Choroid plexus epithelial cell (primary cell): ENCODE results near the gene VRK3.

Experiments
- DNase-seq: peaks from one replicate; pipeline ENCODE4 v3.0.0-alpha.2; 2010; ENCODE audit warnings: low read depth
- H3K4me3 ChIP-seq: 2 replicates; pipeline ENCODE4 v1.5.1; 2011; ENCODE audit warnings: low read depth, mild to moderate bottlenecking, control low read depth, low read length, moderate library complexity
- TF ChIP-seq, protein P1 (sequence below): conservative IDR thresholded peaks from 2 replicates; pipeline ENCODE4 v1.5.1; 2011; ENCODE audit warnings: low read depth, mild to moderate bottlenecking, control low read depth, inconsistent platforms, low read length, moderate library complexity

VRK3 gene

DNA sequence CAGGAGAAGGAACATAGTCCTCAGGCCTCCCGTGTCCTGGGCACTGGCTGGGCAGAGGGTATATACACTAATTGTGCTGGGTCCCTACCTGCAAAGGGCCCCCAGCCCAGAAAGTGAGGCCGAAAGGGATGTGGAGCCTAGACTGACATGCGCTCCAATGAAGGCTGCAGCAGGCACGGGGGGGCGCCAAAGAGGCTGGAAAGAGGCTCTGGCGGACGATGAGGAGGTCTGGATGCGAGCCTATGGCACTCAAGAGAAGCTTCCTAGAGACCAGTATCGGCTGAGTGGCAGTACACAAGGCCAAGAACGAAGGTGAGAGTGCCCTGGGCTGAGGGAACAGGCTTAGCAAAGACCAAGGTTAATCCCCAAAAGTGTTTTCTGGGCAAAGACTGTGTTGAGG lies 16.6 kb downstream of the VRK3 start:
- TF ChIP-seq, protein P1, sequence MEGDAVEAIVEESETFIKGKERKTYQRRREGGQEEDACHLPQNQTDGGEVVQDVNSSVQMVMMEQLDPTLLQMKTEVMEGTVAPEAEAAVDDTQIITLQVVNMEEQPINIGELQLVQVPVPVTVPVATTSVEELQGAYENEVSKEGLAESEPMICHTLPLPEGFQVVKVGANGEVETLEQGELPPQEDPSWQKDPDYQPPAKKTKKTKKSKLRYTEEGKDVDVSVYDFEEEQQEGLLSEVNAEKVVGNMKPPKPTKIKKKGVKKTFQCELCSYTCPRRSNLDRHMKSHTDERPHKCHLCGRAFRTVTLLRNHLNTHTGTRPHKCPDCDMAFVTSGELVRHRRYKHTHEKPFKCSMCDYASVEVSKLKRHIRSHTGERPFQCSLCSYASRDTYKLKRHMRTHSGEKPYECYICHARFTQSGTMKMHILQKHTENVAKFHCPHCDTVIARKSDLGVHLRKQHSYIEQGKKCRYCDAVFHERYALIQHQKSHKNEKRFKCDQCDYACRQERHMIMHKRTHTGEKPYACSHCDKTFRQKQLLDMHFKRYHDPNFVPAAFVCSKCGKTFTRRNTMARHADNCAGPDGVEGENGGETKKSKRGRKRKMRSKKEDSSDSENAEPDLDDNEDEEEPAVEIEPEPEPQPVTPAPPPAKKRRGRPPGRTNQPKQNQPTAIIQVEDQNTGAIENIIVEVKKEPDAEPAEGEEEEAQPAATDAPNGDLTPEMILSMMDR, result peak; percentile 49
- no peak overlapping the region for H3K4me3 ChIP-seq
- DNase-seq, result peak; percentile 23

- TF ChIP-seq, protein P1, result no peak
- DNase-seq, result no peak
- no peak overlapping the region for H3K4me3 ChIP-seq
These were observed 17.2 kb downstream of the VRK3 start for GRCh38 chr19:50007947-50008346.

DNA sequence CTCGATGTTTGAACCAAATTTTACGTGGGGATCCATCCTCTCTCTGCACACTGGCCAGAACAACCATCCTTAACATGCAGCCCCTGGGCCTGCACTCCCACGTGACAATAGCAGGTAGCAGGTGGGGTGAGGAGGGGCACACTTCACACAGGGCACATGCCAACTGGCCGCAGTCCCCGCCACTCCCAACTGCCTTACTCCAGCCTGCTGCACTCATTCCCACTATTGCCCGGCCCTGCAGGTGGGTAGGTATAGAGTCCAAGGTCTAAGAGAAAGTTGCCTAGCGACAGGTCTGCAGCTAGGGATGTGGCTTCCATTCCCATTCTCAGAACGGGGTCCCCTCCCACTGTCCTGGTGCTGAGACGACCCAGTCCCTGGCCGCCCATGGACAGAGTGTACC lies 18.0 kb downstream of the VRK3 start:
- DNase-seq, result no peak
- no peak overlapping the region for H3K4me3 ChIP-seq
- TF ChIP-seq, protein P1, result no peak

- DNase-seq, result no peak
- no peak overlapping the region for H3K4me3 ChIP-seq
- TF ChIP-seq, protein P1, result no peak
These were observed 19.7 kb downstream of the VRK3 start for GRCh38 chr19:50005428-50005827.

DNA sequence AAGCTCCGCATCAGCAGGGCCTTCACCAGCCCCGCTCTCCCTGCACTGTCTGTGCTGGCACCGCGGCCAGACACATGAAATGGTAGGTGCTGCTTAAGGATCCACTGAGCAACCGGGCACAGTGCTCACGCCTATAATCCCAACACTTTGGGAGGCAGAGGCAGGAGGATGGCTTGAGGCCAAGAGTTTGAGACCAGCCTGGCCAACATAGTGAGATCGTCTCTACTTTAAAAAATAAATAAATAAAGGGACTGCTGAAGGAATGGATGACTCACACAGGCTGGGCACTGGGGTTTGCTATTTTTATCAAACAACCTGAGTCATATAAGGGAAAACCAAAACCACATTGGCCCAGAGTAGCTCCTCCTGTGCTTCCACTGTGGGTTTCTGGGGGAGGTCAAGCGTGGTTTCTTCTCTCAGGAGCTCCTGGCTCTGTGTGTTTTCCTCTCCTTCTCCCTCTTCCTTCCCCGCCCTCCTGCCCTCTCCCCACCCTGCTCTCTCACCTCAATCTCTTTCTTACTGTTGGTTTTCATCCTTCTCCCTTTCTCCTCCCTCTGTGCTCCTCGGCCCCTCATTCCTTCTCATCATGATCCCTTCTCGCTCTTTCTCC lies 21.3 kb downstream of the VRK3 start:
- TF ChIP-seq, protein P1, result no peak
- DNase-seq, result peak; percentile 96
- H3K4me3 ChIP-seq, result no peak overlapping the region

- H3K4me3 ChIP-seq, result no peak overlapping the region
- DNase-seq, result no peak
- TF ChIP-seq, protein P1, result no peak
These were observed 21.9 kb downstream of the VRK3 start for GRCh38 chr19:50003254-50003788.

DNA sequence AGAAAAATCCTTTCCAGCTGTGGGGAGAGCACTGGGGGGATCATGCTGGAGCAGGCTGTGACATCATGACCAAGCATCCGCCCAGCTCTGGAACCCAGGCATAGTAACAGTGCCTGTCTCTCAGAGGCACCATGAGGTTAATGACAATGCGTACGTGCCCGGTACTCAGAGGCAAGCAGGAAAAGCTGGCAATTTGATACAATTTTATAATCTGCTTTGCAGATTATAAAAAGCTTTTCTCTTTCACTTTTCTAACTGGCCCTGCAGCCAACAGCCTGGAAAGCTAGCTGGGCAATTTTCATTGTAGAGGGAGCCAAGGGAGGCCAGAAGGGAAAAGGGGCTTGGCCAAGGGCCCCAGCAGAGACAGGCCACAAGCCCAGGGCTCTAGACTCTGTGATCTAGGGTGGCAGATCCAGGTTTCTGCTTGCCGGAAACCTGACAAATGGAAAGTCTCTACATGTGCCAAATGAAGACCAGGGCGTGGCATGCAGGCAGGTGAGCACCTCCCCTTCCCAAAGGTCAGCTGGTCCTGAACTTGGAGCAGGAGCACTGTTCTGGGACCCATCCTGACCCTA lies 22.7 kb downstream of the VRK3 start:
- TF ChIP-seq, protein P1, result no peak
- no peak overlapping the region for H3K4me3 ChIP-seq
- DNase-seq, result no peak
